Activated B cell treated with CpG ODN at 0.5 μM for 24 hours (primary cell): ENCODE data around the gene CXCR2. TPM values are rescaled to one million over a fixed set of nuclear protein-coding genes. Genes with fewer than 3 reads are reported as not detected.

Experiments
- ATAC-seq: fragments of 200-7000 bp; cut with Tn5 transposase; one replicate; pipeline ENCODE4 v1.10.0; 2021; ENCODE audit warnings: low read depth, mild to moderate bottlenecking, moderate library complexity
- CTCF ChIA-PET: fragments of 350-600 bp; sonication (Branson Sonifier 250); formaldehyde crosslinking; loops from one replicate; lab custom pipeline; 2021; ENCODE audit warnings: antibody characterized with exemption; lab: Charles Lee
- POLR2A ChIA-PET: fragments of 350-600 bp; sonication (Branson Sonifier 250); formaldehyde crosslinking; loops from one replicate; lab custom pipeline; 2021; ENCODE audit warnings: antibody characterized with exemption; lab: Charles Lee
- DNase-seq: peaks from one replicate; pipeline ENCODE4 v3.0.0; 2022
- H3K27ac Mint-ChIP-seq: one replicate; pipeline ENCODE4 v1.8.0; 2020; ENCODE audit warnings: mixed read lengths
- H3K27me3 Mint-ChIP-seq: one replicate; pipeline ENCODE4 v1.8.0; 2021; ENCODE audit warnings: mixed read lengths
- H3K36me3 Mint-ChIP-seq: one replicate; pipeline ENCODE4 v1.8.0; 2021; ENCODE audit warnings: low read depth, mixed read lengths
- H3K4me1 Mint-ChIP-seq: one replicate; pipeline ENCODE4 v1.8.0; 2021; ENCODE audit warnings: mixed read lengths
- H3K4me3 Mint-ChIP-seq: one replicate; pipeline ENCODE4 v1.8.0; 2020; ENCODE audit warnings: mild to moderate bottlenecking, mixed read lengths
- H3K9me3 Mint-ChIP-seq: one replicate; pipeline ENCODE4 v1.8.0; 2020; ENCODE audit warnings: mixed read lengths
- intact Hi-C: fragments of 100-400 bp; cut with micrococcal nuclease; formaldehyde crosslinking; loops from one replicate; pipeline ENCODE4 v1.15.1; 2024
- total RNA-seq: library from RNA; stranded (reverse); gene quantifications from 2 replicates; pipeline ENCODE4 v1.2.3, GENCODE V29; 2022
- TF ChIP-seq, protein P1 (sequence below): fragments of 200-600 bp; IDR thresholded peaks from one replicate; pipeline ENCODE4 v1.8.0; 2022; ENCODE audit warnings: antibody characterized with exemption, mild to moderate bottlenecking

The CXCR2 gene
- total RNA-seq, 1 donor from 2014 or later: not detected

DNA sequence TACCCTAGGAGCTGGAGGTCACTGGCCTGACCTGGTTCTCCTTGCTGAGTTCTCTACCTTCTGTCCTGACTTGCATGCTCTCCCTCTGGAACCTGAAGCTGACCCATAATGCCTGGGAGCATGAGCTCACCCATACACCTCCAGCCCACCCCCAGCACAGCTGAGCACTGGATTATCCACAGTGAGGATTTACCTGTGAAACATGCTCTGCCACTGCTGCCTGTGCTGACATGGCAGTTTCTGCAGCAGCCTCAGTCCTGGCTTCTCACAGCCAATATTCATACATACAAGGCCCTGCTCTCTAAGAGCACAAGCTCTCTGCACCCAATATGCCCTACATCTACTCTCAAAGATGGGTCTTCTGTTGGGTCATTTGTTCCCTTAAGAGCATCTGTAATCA, 5.0 kb downstream of the CXCR2 start:
- ChIA-PET POLR2A (no interaction called here), CTCF (no interaction called here)
- Mint-ChIP-seq H3K4me1 (peaks cover 3% of the 10 kb centered on the region), H3K36me3 (no peaks in the 10 kb centered on the region), H3K9me3 (no peaks in the 10 kb centered on the region), H3K27me3 (peaks cover 35% of the 10 kb centered on the region), H3K4me3 (no peak overlapping the region), H3K27ac (no peak overlapping the region)
- no peak for ATAC-seq
- intact Hi-C loops: no loop called here
- no peak for DNase-seq
- TF ChIP-seq, protein P1, sequence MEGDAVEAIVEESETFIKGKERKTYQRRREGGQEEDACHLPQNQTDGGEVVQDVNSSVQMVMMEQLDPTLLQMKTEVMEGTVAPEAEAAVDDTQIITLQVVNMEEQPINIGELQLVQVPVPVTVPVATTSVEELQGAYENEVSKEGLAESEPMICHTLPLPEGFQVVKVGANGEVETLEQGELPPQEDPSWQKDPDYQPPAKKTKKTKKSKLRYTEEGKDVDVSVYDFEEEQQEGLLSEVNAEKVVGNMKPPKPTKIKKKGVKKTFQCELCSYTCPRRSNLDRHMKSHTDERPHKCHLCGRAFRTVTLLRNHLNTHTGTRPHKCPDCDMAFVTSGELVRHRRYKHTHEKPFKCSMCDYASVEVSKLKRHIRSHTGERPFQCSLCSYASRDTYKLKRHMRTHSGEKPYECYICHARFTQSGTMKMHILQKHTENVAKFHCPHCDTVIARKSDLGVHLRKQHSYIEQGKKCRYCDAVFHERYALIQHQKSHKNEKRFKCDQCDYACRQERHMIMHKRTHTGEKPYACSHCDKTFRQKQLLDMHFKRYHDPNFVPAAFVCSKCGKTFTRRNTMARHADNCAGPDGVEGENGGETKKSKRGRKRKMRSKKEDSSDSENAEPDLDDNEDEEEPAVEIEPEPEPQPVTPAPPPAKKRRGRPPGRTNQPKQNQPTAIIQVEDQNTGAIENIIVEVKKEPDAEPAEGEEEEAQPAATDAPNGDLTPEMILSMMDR: no peak

DNA sequence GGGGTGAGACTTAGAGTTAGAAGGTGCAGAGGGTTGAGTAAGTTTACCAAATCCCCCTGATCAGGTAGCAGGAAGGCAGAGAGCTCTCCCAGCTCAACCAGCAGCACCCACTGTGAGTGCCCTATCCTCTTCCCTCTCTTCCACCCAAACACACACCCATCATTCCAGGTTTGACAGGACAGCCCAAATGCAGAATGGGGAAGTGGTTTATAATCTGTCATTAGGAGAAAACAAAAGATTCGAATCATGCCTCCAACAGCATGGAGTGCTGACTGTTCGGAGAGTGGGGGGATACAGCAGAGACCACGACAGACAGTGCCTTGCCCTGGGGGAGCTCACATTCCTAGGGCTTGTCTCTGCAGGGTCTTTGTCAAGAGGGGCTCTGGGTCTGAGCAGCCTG, 11.7 kb downstream of the CXCR2 start:
- intact Hi-C loops: no loop called here
- H3K4me3 Mint-ChIP-seq: no peak overlapping the region
- ATAC-seq (no peak), DNase-seq (no peak)
- no peaks in the 10 kb centered on the region for H3K9me3 Mint-ChIP-seq
- peaks cover 1% of the 10 kb centered on the region for H3K4me1 Mint-ChIP-seq
- peaks cover 45% of the 10 kb centered on the region for H3K27me3 Mint-ChIP-seq
- CTCF ChIA-PET: no interaction called here
- TF ChIP-seq, protein P1: no peak
- no peaks in the 10 kb centered on the region for H3K36me3 Mint-ChIP-seq
- H3K27ac Mint-ChIP-seq: no peak overlapping the region
- POLR2A ChIA-PET: no interaction called here

DNA sequence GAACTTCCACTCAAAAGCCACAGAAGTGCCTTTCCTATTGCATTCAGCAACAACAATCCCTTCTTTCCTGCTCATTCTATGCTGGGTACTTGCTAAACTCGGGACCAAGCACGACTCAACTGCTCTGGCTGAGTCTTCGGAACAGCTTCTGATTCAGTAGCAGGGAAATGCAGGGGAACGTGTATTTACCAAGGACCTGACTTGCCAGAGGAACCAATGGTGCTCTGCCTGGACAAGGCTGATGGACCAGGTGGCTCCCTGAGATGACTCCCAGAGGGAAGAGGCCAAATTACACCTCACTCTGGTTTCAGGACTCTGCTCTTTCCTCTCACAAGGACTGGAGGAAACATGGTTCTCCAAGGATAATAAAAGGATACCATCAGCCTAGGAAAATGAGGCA, 12.2 kb downstream of the CXCR2 start:
- H3K4me3 Mint-ChIP-seq: no peak overlapping the region
- TF ChIP-seq, protein P1: no peak
- no peak for ATAC-seq
- H3K4me1 Mint-ChIP-seq: peaks cover 1% of the 10 kb centered on the region
- peaks cover 45% of the 10 kb centered on the region for H3K27me3 Mint-ChIP-seq
- ChIA-PET POLR2A (no interaction called here), CTCF (no interaction called here)
- intact Hi-C loops: no loop called here
- DNase-seq: no peak
- H3K27ac Mint-ChIP-seq: no peak overlapping the region
- H3K36me3 Mint-ChIP-seq: no peaks in the 10 kb centered on the region
- H3K9me3 Mint-ChIP-seq: no peaks in the 10 kb centered on the region

DNA sequence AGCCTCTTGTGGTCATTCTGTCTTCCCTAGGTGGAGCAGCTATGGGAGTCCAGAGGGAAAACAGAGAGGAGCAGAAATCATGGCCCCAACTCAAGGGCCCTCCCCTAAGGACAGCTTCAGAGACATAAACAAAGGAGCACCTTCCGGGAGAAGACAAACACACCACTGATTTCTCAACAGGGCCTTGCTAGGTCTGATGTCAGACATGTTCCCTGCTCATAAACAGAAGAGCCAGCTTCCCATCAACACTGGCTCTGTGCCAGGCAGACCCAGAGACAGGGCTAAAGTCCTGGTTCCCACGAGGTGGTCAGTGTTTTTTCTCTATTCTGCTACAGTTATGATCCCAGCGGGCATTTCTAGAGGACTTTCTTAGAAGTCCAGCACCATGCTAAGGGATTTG, 19.3 kb downstream of the CXCR2 start:
- H3K4me1 Mint-ChIP-seq: peaks cover 11% of the 10 kb centered on the region
- ATAC-seq (no peak), DNase-seq (no peak)
- POLR2A ChIA-PET: no interaction called here
- H3K4me3 Mint-ChIP-seq: no peak overlapping the region
- CTCF ChIA-PET: no interaction called here
- no peaks in the 10 kb centered on the region for H3K9me3 Mint-ChIP-seq
- intact Hi-C loops: no loop called here
- TF ChIP-seq, protein P1: no peak
- H3K36me3 Mint-ChIP-seq: no peaks in the 10 kb centered on the region
- peaks cover 18% of the 10 kb centered on the region for H3K27me3 Mint-ChIP-seq
- H3K27ac Mint-ChIP-seq: no peak overlapping the region

DNA sequence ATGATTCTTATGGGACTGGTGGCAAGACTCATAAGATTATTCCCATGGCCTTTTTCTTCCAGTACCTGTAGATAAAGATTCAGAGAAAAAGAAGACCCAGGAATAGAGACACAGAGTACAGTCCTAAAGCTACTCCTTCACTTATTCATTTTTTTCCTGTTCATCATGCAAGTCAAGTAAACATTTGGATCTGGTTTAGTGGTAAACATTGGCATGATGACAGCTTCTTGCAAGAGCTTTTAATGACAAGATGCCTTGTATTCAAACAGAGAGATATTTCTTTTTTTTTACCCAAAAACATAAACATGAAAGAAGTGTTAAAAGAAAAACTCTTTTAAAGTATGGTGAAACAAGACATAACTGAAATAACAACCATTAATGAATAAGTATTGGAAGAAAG, 20.2 kb downstream of the CXCR2 start:
- peaks cover 14% of the 10 kb centered on the region for H3K4me1 Mint-ChIP-seq
- intact Hi-C loops: no loop called here
- H3K27me3 Mint-ChIP-seq: peaks cover 15% of the 10 kb centered on the region
- CTCF ChIA-PET: no interaction called here
- no peaks in the 10 kb centered on the region for H3K9me3 Mint-ChIP-seq
- DNase-seq (no peak), ATAC-seq (no peak)
- POLR2A ChIA-PET: no interaction called here
- H3K36me3 Mint-ChIP-seq: no peaks in the 10 kb centered on the region
- TF ChIP-seq, protein P1: no peak
- H3K27ac Mint-ChIP-seq: no peak overlapping the region
- H3K4me3 Mint-ChIP-seq: no peak overlapping the region
